Ovary (tissue), 3 donors: ENCODE results near the gene SLC39A12.

ENCODE experiments used
- EP300 ChIP-seq: sonication (generic); formaldehyde crosslinking; IDR thresholded peaks from one replicate; pipeline ENCODE4 v1.6.1; 2017; ENCODE audit warnings: antibody characterized with exemption
- TF ChIP-seq, protein P1 (sequence below), 3 donors: fragments of 450-650 bp in 2 of 3; fragments of 200-600 bp in 1 of 3; IDR thresholded peaks; one replicate each; pipeline versions ENCODE4 v1.5.1 to v1.8.0; 2016 to 2022; ENCODE audit warnings: antibody characterized with exemption in 3 of 3, mild to moderate bottlenecking in 1 of 3
- donor health status: DM: no; HTN: no; CAD: no.

DNA sequence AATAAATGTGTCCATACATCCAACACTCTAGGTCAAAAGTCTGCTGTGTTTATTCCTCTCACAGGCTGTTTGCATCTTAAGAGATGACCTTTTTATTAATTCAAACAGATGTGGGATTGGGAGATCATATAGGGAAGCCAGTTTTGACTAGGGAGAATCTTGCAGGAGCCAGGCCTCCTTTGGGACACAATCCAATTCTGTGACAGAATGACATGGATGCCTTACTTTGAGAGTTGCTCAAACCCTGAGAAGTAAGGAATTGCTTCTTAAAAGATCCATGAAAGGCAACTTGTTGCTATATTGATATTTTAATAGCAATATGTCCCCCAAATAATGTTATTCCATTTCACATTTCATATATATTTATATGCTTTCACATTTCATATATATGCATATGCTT lies 135.0 kb downstream of the SLC39A12 start:
- TF ChIP-seq, protein P1, sequence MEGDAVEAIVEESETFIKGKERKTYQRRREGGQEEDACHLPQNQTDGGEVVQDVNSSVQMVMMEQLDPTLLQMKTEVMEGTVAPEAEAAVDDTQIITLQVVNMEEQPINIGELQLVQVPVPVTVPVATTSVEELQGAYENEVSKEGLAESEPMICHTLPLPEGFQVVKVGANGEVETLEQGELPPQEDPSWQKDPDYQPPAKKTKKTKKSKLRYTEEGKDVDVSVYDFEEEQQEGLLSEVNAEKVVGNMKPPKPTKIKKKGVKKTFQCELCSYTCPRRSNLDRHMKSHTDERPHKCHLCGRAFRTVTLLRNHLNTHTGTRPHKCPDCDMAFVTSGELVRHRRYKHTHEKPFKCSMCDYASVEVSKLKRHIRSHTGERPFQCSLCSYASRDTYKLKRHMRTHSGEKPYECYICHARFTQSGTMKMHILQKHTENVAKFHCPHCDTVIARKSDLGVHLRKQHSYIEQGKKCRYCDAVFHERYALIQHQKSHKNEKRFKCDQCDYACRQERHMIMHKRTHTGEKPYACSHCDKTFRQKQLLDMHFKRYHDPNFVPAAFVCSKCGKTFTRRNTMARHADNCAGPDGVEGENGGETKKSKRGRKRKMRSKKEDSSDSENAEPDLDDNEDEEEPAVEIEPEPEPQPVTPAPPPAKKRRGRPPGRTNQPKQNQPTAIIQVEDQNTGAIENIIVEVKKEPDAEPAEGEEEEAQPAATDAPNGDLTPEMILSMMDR (IDR thresholded peaks at IDR 0.05): no peak
- TF ChIP-seq EP300: no peak
